GM12892 (cell line): ENCODE measurements around the gene FAM186B.

Source experiments
- POLR2A ChIP-seq: IDR thresholded peaks from 2 replicates; pipeline ENCODE4 v1.6.1; 2011; ENCODE audit warnings: low read depth, low read length, control low read depth
- TAF1 ChIP-seq: IDR thresholded peaks from 2 replicates; pipeline ENCODE4 v1.6.1; 2011; ENCODE audit warnings: low read depth, mild to moderate bottlenecking, control low read depth, low read length, borderline replicate concordance

- TF ChIP-seq POLR2A (no peak), TAF1 (no peak)
These were observed 38.2 kb downstream of the FAM186B start for GRCh38 chr12:49567302-49567610.
